ENCODE results near the gene LGALS9. TPM values are rescaled to one million over a fixed set of nuclear protein-coding genes. Genes with fewer than 3 reads are reported as not detected.
"Not testable (repeated sequence)": the region's sequence is repeated elsewhere in the genome, so short reads cannot be mapped to it uniquely, and the experiment has no call there.

The LGALS9 gene
- total RNA-seq, 4 donors from 2014 or later: 121 to 214 (median 144) TPM

- Histone ChIP-seq H3K27ac (no peak overlapping the region), H3K4me1 (peaks cover 0 to 4% (median 0%) of the 10 kb centered on the region in 4 donors), H3K27me3 (no peaks in the 10 kb centered on the region), H3K9me3 (no peaks in the 10 kb centered on the region), H3K4me3 (no peak overlapping the region), H3K36me3 (no peaks in the 10 kb centered on the region)
- DNase-seq: no peak
- no peak for TF ChIP-seq CTCF (IDR thresholded peaks at IDR 0.05)
These were observed 23.1 kb downstream of the LGALS9 start for GRCh38 chr17:27654136-27654535.

GRCh38 chr17:27654654-27655524 is 23.9 kb downstream of the LGALS9 start:
- no peaks in the 10 kb centered on the region for H3K9me3 ChIP-seq
- no peak overlapping the region for H3K27ac ChIP-seq
- H3K27me3 ChIP-seq: no peaks in the 10 kb centered on the region
- no peak for TF ChIP-seq POLR2A (IDR thresholded peaks at IDR 0.05)
- TF ChIP-seq CTCF (IDR thresholded peaks at IDR 0.05): peak; percentile 68 to 94 (median 88)
- no peaks in the 10 kb centered on the region for H3K4me1 ChIP-seq
- no peaks in the 10 kb centered on the region for H3K36me3 ChIP-seq
- peak; percentile 57 to 88 (median 84) for DNase-seq
- H3K4me3 ChIP-seq: no peak overlapping the region

GRCh38 chr17:27655525-27656111 is 24.6 kb downstream of the LGALS9 start:
- not testable (repeated sequence) for H3K9me3 ChIP-seq, H3K4me1 ChIP-seq, H3K36me3 ChIP-seq, H3K4me3 ChIP-seq, H3K27me3 ChIP-seq, H3K27ac ChIP-seq
- DNase-seq: peak in 1 of 3 donors; percentile 16

- H3K36me3 ChIP-seq, H3K4me3 ChIP-seq, H3K27ac ChIP-seq, H3K27me3 ChIP-seq, H3K9me3 ChIP-seq, H3K4me1 ChIP-seq: not testable (repeated sequence)
- peak in 1 of 3 donors; percentile 14 for DNase-seq
These were observed 25.6 kb downstream of the LGALS9 start for GRCh38 chr17:27656620-27657019.

- Histone ChIP-seq H3K27ac (no peak overlapping the region), H3K36me3 (no peaks in the 10 kb centered on the region), H3K4me3 (no peak overlapping the region), H3K9me3 (no peaks in the 10 kb centered on the region), H3K4me1 (no peaks in the 10 kb centered on the region), H3K27me3 (no peaks in the 10 kb centered on the region)
- DNase-seq: peak in 1 of 3 donors; percentile 31
- TF ChIP-seq POLR2A (IDR thresholded peaks at IDR 0.05) (no peak), CTCF (IDR thresholded peaks at IDR 0.05) (no peak)
These were observed 26.6 kb downstream of the LGALS9 start for GRCh38 chr17:27657620-27658019.

GRCh38 chr17:27659683-27660082 is 28.7 kb downstream of the LGALS9 start:
- no peak overlapping the region for H3K4me3 ChIP-seq
- peak in 1 of 3 donors; percentile 1 for DNase-seq
- H3K9me3 ChIP-seq: no peaks in the 10 kb centered on the region
- no peaks in the 10 kb centered on the region for H3K4me1 ChIP-seq
- TF ChIP-seq CTCF (IDR thresholded peaks at IDR 0.05) (no peak), POLR2A (IDR thresholded peaks at IDR 0.05) (no peak)
- no peak overlapping the region for H3K27ac ChIP-seq
- no peaks in the 10 kb centered on the region for H3K27me3 ChIP-seq
- no peaks in the 10 kb centered on the region for H3K36me3 ChIP-seq

Measured in Peyer's patch (tissue), 4 donors.